NCI-H2107 treated with DMSO at 0.1 percent for 48 hours (cell line): ENCODE data around the gene PRM1.
"Not testable (repeated sequence)": the region's sequence is repeated elsewhere in the genome, so short reads cannot be mapped to it uniquely, and the experiment has no call there.

ENCODE experiments used
- DNase-seq: peaks from one replicate; lab custom pipeline; 2025; ENCODE audit not compliant: unreplicated experiment; lab: John Stamatoyannopoulos, UW

The PRM1 gene

GRCh38 chr16:11314309-11314894 is 33.3 kb upstream of the PRM1 start:
- no peak for DNase-seq

GRCh38 chr16:11313493-11314308 is 32.6 kb upstream of the PRM1 start:
- DNase-seq: no peak

GRCh38 chr16:11312718-11313492 is 31.8 kb upstream of the PRM1 start:
- no peak for DNase-seq

- DNase-seq: no peak
Measured at GRCh38 chr16:11310997-11311561, 29.9 kb upstream of the PRM1 start.

- DNase-seq: no peak
Measured at GRCh38 chr16:11310634-11310977, 29.5 kb upstream of the PRM1 start.

GRCh38 chr16:11309895-11310633 is 28.9 kb upstream of the PRM1 start:
- DNase-seq: peak; percentile 34

GRCh38 chr16:11308493-11309283 is 27.6 kb upstream of the PRM1 start:
- DNase-seq: no peak

GRCh38 chr16:11307639-11308492 is 26.7 kb upstream of the PRM1 start:
- no peak for DNase-seq

GRCh38 chr16:11306997-11307638 is 26.0 kb upstream of the PRM1 start:
- no peak for DNase-seq

GRCh38 chr16:11306381-11306780 is 25.3 kb upstream of the PRM1 start:
- no peak for DNase-seq

- no peak for DNase-seq
Measured at GRCh38 chr16:11303405-11304138, 22.4 kb upstream of the PRM1 start.

GRCh38 chr16:11302977-11303376 is 21.8 kb upstream of the PRM1 start:
- peak; percentile 69 for DNase-seq

GRCh38 chr16:11301645-11302501 is 20.7 kb upstream of the PRM1 start:
- DNase-seq: no peak

GRCh38 chr16:11300560-11300892 is 19.4 kb upstream of the PRM1 start:
- DNase-seq: no peak

GRCh38 chr16:11299865-11300559 is 18.9 kb upstream of the PRM1 start:
- no peak for DNase-seq

GRCh38 chr16:11298950-11299547 is 17.9 kb upstream of the PRM1 start:
- not testable (repeated sequence) for DNase-seq
